ENCODE data around the gene POLR3B. TPM values are rescaled to one million over a fixed set of nuclear protein-coding genes. Genes with fewer than 3 reads are reported as not detected.
"Not testable (repeated sequence)": the region's sequence is repeated elsewhere in the genome, so short reads cannot be mapped to it uniquely, and the experiment has no call there.

POLR3B gene
- total and polyA plus RNA-seq, 12 donors, result 2.0 to 12.0 (median 9.2) TPM

DNA sequence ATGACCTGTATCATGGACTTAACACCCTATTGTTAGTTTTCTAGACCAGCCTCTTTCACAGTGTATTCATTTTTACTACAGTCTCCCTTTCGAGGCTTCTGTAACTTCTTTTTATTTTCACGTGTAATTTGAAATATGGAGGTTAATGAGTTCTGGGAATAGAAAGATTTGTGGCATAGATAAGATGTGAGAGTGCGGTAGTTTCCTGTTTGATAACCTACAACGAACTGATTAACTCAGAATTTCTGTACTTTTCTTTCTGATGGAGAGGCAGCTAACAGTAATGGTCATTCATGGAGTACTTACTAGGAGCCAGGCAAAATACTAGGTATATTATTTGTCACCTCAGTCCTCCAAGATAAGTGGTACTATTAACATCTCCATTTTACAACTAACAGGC lies 21.2 kb downstream of the POLR3B start:
- DNase-seq (no peak), ATAC-seq (no peak)
- peaks cover 0 to 92% (median 14%) of the 10 kb centered on the region in 9 donors for H3K36me3 ChIP-seq
- no peak overlapping the region for H3K27ac ChIP-seq
- intact Hi-C loops (cut with DNase I), result no loop called here
- H3K27me3 ChIP-seq, result no peaks in the 10 kb centered on the region
- H3K9me3 ChIP-seq, result peaks cover 0 to 17% (median 0%) of the 10 kb centered on the region in 11 donors
- TF ChIP-seq, protein P1, sequence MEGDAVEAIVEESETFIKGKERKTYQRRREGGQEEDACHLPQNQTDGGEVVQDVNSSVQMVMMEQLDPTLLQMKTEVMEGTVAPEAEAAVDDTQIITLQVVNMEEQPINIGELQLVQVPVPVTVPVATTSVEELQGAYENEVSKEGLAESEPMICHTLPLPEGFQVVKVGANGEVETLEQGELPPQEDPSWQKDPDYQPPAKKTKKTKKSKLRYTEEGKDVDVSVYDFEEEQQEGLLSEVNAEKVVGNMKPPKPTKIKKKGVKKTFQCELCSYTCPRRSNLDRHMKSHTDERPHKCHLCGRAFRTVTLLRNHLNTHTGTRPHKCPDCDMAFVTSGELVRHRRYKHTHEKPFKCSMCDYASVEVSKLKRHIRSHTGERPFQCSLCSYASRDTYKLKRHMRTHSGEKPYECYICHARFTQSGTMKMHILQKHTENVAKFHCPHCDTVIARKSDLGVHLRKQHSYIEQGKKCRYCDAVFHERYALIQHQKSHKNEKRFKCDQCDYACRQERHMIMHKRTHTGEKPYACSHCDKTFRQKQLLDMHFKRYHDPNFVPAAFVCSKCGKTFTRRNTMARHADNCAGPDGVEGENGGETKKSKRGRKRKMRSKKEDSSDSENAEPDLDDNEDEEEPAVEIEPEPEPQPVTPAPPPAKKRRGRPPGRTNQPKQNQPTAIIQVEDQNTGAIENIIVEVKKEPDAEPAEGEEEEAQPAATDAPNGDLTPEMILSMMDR (IDR thresholded peaks at IDR 0.05), result no peak
- no peak overlapping the region for H3K4me3 ChIP-seq
- H3K4me1 ChIP-seq, result no peaks in the 10 kb centered on the region
- 79 to 83% methylated on average over 4 of the region's 4 CpGs for WGBS, 2 donors

DNA sequence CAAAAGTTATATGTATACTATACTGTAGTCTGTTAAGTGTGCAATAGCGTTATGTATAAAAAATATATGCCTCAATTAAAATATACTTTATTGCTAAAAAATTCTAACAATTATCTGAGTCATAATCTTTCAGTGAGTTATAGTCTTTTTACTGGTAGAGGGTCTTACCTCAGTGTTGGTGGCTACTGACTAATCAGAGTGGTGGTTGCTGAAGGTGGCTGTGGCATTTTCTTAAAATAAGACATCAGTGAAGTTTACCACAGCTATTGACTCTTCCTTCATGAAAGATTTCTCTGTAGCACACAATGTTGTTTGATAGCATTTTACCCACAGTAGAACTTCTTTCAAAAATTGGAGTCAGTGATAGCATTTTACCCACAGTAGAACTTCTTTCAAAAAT lies 23.4 kb downstream of the POLR3B start:
- Histone ChIP-seq H3K27ac (no peak overlapping the region), H3K27me3 (no peaks in the 10 kb centered on the region), H3K36me3 (peaks cover 0 to 96% (median 14%) of the 10 kb centered on the region in 9 donors), H3K9me3 (peaks cover 0 to 14% (median 0%) of the 10 kb centered on the region in 11 donors), H3K4me1 (no peaks in the 10 kb centered on the region), H3K4me3 (no peak overlapping the region)
- ATAC-seq, result no peak
- TF ChIP-seq, protein P1 (IDR thresholded peaks at IDR 0.05), result no peak
- intact Hi-C loops (cut with DNase I), result loop anchor here in 7 of 10 donors (10.0 kb wide), 4 partner anchors 464 to 724 kb away; no protein-coding TSS in a partner anchor
- 100% methylated on average over 1 of the region's 1 CpG for WGBS, 2 donors
- DNase-seq, result no peak

DNA sequence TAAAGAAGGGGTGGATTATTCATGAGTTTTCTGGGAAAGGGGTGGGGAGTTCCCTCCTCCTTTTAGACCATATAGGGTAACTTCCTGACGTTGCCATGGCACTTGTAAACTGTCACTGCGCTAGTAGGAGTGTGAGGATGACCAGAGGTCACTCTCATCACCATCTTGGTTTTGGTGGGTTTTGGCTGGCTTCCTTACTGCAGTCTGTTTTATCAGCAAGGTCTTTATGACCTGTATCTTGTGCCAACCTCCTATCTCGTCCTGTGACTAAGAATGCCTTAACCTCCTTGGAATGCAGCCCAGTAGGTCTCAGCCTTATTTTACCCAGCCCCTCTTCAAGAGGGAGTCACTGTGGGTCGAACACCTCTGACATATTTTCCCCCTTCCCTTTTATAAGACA lies 24.3 kb downstream of the POLR3B start:
- Histone ChIP-seq H3K9me3 (peaks cover 0 to 14% (median 0%) of the 10 kb centered on the region in 11 donors), H3K36me3 (peaks cover 0 to 89% (median 14%) of the 10 kb centered on the region in 9 donors)
- not testable (repeated sequence) for DNase-seq, H3K4me3 ChIP-seq, H3K27ac ChIP-seq, H3K27me3 ChIP-seq, H3K4me1 ChIP-seq
- WGBS, 2 donors, result 76 to 78% methylated on average over 4 of the region's 4 CpGs
- intact Hi-C loops (cut with DNase I), result loop anchor here in 7 of 10 donors (10.0 kb wide), 4 partner anchors 463 to 723 kb away; no protein-coding TSS in a partner anchor
- peak in 1 of 8 donors; percentile 22 for ATAC-seq

DNA sequence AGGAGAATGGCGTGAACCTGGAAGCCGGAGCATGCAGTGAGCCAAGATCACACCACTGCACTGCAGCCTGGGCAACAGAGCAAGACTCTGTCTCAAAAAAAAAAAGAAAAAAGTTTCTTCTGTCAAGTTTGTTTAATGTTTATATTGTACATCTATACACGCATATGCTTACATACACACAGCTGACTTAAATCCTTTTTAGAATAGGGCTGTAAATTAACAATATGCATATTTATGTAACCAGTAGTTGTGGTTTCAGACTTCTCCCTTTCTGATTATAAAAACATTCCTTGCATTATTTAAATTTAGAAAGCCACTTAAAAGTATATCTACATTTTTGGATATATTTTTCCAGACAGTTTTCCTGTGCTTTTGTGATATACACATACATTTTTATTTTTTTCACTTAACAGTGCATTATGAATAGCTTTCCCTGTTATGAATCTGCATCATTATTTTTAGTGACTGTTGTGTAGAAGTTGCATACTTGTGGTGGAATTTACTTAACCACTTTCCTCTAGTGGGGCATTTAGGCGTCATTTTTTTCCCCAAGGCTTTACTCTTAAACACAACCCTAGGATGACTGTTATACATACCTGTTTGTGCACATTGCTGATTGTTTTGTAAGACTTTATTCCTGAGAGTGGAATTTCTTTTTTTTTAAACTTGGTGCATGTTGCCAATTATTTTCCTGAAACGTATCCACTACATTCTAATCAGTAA lies 29.4 kb downstream of the POLR3B start:
- H3K4me1 ChIP-seq, result no peaks in the 10 kb centered on the region
- no peak overlapping the region for H3K4me3 ChIP-seq
- ATAC-seq (no peak), DNase-seq (no peak)
- TF ChIP-seq, protein P1 (IDR thresholded peaks at IDR 0.05), result no peak
- H3K36me3 ChIP-seq, result peaks cover 0 to 45% (median 6%) of the 10 kb centered on the region in 9 donors
- intact Hi-C loops (cut with DNase I), result loop anchor here (1.0 to 10.0 kb wide), 14 partner anchors 450 to 720 kb away; no protein-coding TSS in a partner anchor
- no peaks in the 10 kb centered on the region for H3K27me3 ChIP-seq
- H3K27ac ChIP-seq, result no peak overlapping the region
- 86 to 89% methylated on average over 5 of the region's 5 CpGs for WGBS, 2 donors
- peaks cover 0 to 10% (median 0%) of the 10 kb centered on the region in 11 donors for H3K9me3 ChIP-seq
